ENCODE results near the gene CCNY. TPM values are rescaled to one million over a fixed set of nuclear protein-coding genes. Genes with fewer than 3 reads are reported as not detected.

CCNY gene
- total RNA-seq, 4 donors from 2014 or later: 22.4 to 35.1 (median 29.9) TPM

DNA sequence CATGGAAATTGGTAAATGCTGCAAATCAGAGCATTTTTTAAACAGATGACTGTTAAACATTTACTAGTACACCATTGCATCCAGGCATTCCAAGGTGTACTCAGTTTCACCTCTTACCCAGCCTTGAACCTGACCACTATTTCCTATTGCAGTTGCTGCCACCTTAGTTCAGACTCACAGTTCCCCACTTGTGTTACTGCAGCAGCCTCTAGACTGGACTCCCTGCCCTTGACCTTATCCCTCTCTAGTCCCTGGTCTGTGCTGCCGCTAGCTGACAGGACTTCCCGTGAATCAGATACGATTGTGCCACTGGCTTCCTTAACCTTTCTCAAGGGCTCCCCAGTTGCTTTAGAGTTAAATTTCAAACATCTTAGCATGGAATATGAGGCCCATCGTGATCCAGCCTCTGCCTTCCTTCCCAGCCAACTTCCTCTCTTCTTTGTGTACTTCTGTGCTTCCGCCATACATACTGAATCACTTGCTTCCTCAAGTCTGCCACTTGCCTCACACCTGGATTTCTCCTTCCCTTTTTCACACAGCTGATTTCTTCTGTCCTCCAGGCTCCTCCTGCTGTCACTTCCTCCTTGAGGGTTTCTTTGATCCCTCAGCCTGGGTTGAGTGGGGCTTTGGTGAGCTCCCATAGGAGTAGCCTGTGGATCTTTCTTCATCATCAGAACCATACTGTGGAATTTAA is 150.1 kb downstream of the CCNY start:
- no peak overlapping the region for H3K4me3 ChIP-seq
- no peaks in the 10 kb centered on the region for H3K9me3 ChIP-seq
- no peaks in the 10 kb centered on the region for H3K27me3 ChIP-seq
- no peaks in the 10 kb centered on the region for H3K36me3 ChIP-seq
- no peak for DNase-seq (ENCODE audit: low spot score in 2 of 2)
- H3K27ac ChIP-seq: no peak overlapping the region
- peaks cover under 1% of the 10 kb centered on the region for H3K4me1 ChIP-seq
- no peak for TF ChIP-seq POLR2AphosphoS5 (IDR thresholded peaks at IDR 0.05)
- TF ChIP-seq POLR2A (IDR thresholded peaks at IDR 0.05): no peak
- TF ChIP-seq EP300 (IDR thresholded peaks at IDR 0.05): no peak
- TF ChIP-seq, protein P1, sequence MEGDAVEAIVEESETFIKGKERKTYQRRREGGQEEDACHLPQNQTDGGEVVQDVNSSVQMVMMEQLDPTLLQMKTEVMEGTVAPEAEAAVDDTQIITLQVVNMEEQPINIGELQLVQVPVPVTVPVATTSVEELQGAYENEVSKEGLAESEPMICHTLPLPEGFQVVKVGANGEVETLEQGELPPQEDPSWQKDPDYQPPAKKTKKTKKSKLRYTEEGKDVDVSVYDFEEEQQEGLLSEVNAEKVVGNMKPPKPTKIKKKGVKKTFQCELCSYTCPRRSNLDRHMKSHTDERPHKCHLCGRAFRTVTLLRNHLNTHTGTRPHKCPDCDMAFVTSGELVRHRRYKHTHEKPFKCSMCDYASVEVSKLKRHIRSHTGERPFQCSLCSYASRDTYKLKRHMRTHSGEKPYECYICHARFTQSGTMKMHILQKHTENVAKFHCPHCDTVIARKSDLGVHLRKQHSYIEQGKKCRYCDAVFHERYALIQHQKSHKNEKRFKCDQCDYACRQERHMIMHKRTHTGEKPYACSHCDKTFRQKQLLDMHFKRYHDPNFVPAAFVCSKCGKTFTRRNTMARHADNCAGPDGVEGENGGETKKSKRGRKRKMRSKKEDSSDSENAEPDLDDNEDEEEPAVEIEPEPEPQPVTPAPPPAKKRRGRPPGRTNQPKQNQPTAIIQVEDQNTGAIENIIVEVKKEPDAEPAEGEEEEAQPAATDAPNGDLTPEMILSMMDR (IDR thresholded peaks at IDR 0.05): no peak
- 76% methylated on average over 5 of the region's 5 CpGs for WGBS

DNA sequence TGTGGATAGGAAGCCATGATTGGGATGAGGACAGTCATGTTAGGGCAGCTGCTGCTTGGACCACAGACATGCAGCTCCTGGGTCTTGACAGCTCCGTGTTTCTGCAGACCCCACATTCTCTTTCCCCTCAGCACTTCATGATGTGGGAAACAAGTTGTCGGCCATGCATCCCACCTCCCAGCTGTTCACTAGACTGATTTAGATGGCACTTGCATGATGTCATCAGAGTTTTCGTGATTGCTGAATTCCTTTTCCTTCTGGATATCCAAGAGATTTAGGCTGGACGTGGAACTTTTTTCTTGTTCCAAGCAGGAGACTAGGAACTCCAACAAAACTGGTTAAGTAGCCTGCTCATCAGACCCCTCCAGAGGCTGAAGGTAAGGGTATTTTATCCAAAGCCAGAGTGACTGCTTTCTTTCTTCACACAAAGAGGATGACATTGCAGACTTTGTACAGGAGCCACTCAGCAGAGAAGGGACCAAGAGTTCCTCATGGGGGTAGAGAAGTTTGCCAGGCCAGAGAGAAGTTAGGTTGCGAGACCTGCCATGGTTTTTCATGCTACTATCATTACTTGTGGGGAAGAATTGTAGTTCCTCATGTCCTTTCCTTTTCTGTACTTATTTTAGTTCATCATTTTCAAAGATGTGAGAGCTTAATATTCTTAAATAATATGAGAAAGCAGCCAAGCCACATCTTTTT is 151.2 kb downstream of the CCNY start:
- Histone ChIP-seq H3K27ac (no peak overlapping the region), H3K36me3 (no peaks in the 10 kb centered on the region), H3K27me3 (no peaks in the 10 kb centered on the region), H3K4me1 (peaks cover 5% of the 10 kb centered on the region), H3K4me3 (no peak overlapping the region), H3K9me3 (no peaks in the 10 kb centered on the region)
- no peak for DNase-seq (ENCODE audit: low spot score in 2 of 2)
- 90% methylated on average over 5 of the region's 5 CpGs for WGBS
- TF ChIP-seq EP300 (IDR thresholded peaks at IDR 0.05) (no peak), POLR2A (IDR thresholded peaks at IDR 0.05) (no peak), POLR2AphosphoS5 (IDR thresholded peaks at IDR 0.05) (no peak)
- TF ChIP-seq, protein P1 (IDR thresholded peaks at IDR 0.05): no peak

DNA sequence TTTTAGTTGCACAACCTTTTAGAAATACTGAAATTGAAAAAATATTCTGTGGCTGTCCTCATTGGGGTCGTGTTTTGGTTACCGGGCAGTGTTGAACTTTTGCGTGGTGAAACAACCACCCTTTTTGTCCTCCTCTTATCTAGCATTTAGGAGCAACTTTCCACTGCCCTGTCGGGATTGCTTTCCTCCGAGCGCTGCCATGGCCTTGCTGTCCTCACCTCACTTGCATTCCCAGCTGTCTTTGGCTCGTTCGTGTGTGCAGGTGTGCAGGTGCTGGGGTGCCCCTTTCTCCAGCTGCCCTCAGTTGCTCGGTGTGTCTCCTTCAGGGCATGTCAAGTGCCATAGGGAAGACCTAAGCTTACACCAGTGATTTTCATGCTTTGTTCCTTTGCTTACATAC is 151.9 kb downstream of the CCNY start:
- Histone ChIP-seq H3K36me3 (no peaks in the 10 kb centered on the region), H3K27me3 (no peaks in the 10 kb centered on the region), H3K9me3 (no peaks in the 10 kb centered on the region), H3K4me1 (peaks cover 11% of the 10 kb centered on the region), H3K4me3 (no peak overlapping the region), H3K27ac (no peak overlapping the region)
- DNase-seq (ENCODE audit: low spot score in 2 of 2): no peak
- TF ChIP-seq, protein P1 (IDR thresholded peaks at IDR 0.05): no peak
- TF ChIP-seq POLR2A (IDR thresholded peaks at IDR 0.05): no peak
- 81% methylated on average over 9 of the region's 9 CpGs for WGBS

DNA sequence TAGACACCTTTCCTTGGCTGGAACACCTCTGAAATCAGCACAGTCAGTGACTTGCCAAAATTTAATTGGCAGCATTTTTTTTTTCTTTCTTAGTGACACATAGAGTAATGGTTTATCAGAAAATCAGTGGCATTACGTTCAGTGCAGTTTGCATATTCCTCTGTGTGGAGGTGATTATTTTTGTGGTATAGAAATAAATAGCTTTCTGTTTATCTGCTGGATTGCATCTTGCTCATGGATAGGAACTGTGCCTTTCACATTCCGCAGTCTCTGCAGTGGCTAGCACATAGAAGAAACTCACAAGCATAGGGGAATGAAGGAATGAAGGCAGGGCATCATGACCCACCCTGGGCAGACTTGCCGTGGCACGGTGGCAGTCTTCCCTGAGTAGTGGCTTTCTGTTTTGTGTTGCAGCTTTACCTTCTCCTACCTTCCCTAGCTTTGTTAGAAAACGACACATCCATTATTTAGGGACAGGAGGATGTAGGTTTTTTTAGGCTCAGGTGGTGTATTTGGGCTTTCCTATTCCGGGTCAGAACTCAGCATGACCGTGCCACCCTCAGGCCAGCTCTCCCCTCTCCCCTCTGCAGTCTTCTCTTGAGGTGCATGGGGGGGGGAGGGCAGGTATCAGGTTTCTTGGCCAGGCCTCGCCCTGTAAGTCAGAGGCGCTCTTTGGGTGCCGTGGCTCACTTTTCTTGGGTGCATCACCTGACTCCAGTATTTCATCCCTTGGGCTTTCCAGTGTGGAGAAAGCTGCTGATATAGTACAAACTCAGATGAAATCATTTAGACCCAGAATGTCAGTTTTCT is 156.3 kb downstream of the CCNY start:
- WGBS: 45% methylated on average over 10 of the region's 10 CpGs
- Histone ChIP-seq H3K4me3 (no peak overlapping the region), H3K27ac (no peak overlapping the region), H3K4me1 (peaks cover 31% of the 10 kb centered on the region), H3K9me3 (no peaks in the 10 kb centered on the region), H3K27me3 (no peaks in the 10 kb centered on the region), H3K36me3 (no peaks in the 10 kb centered on the region)
- DNase-seq (ENCODE audit: low spot score in 2 of 2): no peak
- TF ChIP-seq POLR2A (IDR thresholded peaks at IDR 0.05) (no peak), EP300 (IDR thresholded peaks at IDR 0.05) (no peak), POLR2AphosphoS5 (IDR thresholded peaks at IDR 0.05) (no peak)
- TF ChIP-seq, protein P1 (IDR thresholded peaks at IDR 0.05): no peak

Measured in suprapubic skin (tissue), 4 donors.